ENCODE results near the gene ZNF8.
"Not testable (repeated sequence)": the region's sequence is repeated elsewhere in the genome, so short reads cannot be mapped to it uniquely, and the experiment has no call there.

Gene ZNF8

GRCh38 chr19:58278541-58279041, at the start of gene ZNF8:
Gene ZNF8 (plus strand): TSS chr19:58278955. CDS start chr19:58279082, 127 bp downstream.
- peak; percentile 96 for DNase-seq (ENCODE audit: low spot score)

- DNase-seq (ENCODE audit: low spot score), result peak; percentile 20
Observed at GRCh38 chr19:58229255-58229639, 49.5 kb upstream of the ZNF8 start.

- no peak for DNase-seq (ENCODE audit: low spot score)
Observed at GRCh38 chr19:58237324-58237723, 41.4 kb upstream of the ZNF8 start.

- no peak for DNase-seq (ENCODE audit: low spot score)
Observed at GRCh38 chr19:58243351-58243750, 35.4 kb upstream of the ZNF8 start.

- no peak for DNase-seq (ENCODE audit: low spot score)
Observed at GRCh38 chr19:58248886-58249285, 29.9 kb upstream of the ZNF8 start.

GRCh38 chr19:58252102-58252685, 26.6 kb upstream of the ZNF8 start:
- no peak for DNase-seq (ENCODE audit: low spot score)

- DNase-seq (ENCODE audit: low spot score), result not testable (repeated sequence)
Observed at GRCh38 chr19:58258259-58258658, 20.5 kb upstream of the ZNF8 start.

- DNase-seq (ENCODE audit: low spot score), result no peak
Observed at GRCh38 chr19:58261600-58261967, 17.2 kb upstream of the ZNF8 start.

- no peak for DNase-seq (ENCODE audit: low spot score)
Observed at GRCh38 chr19:58261968-58262921, 16.5 kb upstream of the ZNF8 start.

GRCh38 chr19:58262922-58263296, 15.8 kb upstream of the ZNF8 start:
- no peak for DNase-seq (ENCODE audit: low spot score)

- DNase-seq (ENCODE audit: low spot score), result no peak
Observed at GRCh38 chr19:58265100-58265499, 13.7 kb upstream of the ZNF8 start.

- DNase-seq (ENCODE audit: low spot score), result no peak
Observed at GRCh38 chr19:58268344-58268743, 10.4 kb upstream of the ZNF8 start.

- no peak for DNase-seq (ENCODE audit: low spot score)
Observed at GRCh38 chr19:58274771-58275201, 4.0 kb upstream of the ZNF8 start.

- no peak for DNase-seq (ENCODE audit: low spot score)
Observed at GRCh38 chr19:58275564-58275963, 3.2 kb upstream of the ZNF8 start.

- no peak for DNase-seq (ENCODE audit: low spot score)
Observed at GRCh38 chr19:58277197-58277596, 1.6 kb upstream of the ZNF8 start.

- DNase-seq (ENCODE audit: low spot score), result no peak
Observed at GRCh38 chr19:58277748-58278540, 811 bp upstream of the ZNF8 start.

- DNase-seq (ENCODE audit: low spot score), result peak; percentile 52
Observed at GRCh38 chr19:58279042-58279924, 528 bp downstream of the ZNF8 start.

GRCh38 chr19:58279925-58280316, 1.2 kb downstream of the ZNF8 start:
- no peak for DNase-seq (ENCODE audit: low spot score)

- no peak for DNase-seq (ENCODE audit: low spot score)
Observed at GRCh38 chr19:58284199-58284598, 5.4 kb downstream of the ZNF8 start.

GRCh38 chr19:58291943-58292342, 13.2 kb downstream of the ZNF8 start:
- DNase-seq (ENCODE audit: low spot score), result no peak

- DNase-seq (ENCODE audit: low spot score), result no peak
Observed at GRCh38 chr19:58294743-58295374, 16.1 kb downstream of the ZNF8 start.
